Central memory CD4-positive, alpha-beta T cell (primary cell): Measurements from ENCODE around the gene COL5A1.
"Not testable (repeated sequence)": the region's sequence is repeated elsewhere in the genome, so short reads cannot be mapped to it uniquely, and the experiment has no call there.

Experiments
- DNase-seq: peaks from one replicate; pipeline ENCODE4 v3.0.0; 2022

The COL5A1 gene

DNA sequence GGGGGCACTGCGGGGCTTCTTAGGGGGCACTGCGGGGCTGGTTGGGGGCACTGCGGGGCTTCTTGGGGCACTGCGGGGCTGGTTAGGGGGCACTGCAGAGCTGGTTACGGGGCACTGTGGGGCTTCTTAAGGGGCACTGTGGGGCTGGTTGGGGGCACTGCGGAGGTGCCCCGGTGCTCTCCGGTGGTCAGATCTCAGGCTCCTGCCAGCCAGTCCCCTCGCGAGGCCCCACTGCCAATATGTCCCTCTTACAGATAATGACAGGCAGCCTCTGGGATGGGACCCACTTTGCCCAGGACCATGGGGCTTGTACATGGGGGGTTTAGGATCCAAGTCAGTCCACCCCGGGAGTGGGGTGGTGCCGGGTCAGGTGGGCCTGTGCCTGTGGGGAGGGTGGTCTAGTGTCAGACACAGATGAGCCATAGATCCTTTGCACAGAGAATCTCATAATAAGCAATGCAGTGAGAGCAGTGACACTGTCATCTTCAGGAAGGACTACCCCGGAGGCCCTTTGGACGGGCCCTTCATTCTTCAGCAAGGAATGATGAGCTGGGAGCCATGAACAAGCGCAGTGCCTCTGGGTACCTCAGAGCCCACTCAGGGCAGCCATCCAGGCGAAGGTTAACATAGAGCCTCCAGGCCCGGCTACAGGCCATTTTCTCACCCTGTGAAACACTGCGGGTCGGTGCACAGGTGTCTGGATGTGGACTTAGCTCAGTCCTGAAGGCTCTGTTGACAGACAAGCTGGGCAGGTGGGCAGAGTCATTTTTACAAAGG, 38.2 kb downstream of the COL5A1 start:
- DNase-seq, result no peak

DNA sequence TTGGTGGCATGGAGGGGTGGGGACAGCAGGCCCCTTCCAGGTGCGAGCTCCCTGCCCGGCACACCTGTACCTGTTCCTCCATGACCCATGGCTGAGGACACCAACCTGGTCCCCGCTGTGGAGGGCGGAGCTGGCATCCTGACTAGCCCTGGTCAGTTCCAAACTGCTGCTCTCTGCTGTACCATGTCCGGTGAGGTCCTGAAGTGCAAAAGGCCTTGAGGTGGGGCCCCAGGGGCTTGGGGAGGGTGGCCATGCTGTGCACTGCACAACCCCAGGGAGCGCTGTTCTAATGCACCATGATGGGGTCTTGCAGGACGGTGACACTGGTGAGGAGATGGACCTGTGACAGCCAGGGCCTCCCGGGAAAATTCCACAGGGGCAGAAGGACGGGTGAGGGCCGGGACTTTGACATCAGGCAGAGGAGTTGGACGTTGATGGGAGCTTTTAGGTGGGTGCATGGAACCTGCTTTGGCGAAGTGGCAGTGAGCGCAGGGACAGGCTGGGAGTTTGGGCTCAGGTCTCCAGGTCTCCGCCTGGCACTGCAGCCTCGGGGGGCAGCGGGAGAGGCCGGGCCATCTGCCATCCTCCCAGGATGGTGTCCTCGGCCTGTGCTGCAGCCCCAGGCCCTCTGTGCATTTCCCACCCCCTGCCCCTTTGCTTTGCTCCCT, 38.9 kb downstream of the COL5A1 start:
- DNase-seq, result no peak

DNA sequence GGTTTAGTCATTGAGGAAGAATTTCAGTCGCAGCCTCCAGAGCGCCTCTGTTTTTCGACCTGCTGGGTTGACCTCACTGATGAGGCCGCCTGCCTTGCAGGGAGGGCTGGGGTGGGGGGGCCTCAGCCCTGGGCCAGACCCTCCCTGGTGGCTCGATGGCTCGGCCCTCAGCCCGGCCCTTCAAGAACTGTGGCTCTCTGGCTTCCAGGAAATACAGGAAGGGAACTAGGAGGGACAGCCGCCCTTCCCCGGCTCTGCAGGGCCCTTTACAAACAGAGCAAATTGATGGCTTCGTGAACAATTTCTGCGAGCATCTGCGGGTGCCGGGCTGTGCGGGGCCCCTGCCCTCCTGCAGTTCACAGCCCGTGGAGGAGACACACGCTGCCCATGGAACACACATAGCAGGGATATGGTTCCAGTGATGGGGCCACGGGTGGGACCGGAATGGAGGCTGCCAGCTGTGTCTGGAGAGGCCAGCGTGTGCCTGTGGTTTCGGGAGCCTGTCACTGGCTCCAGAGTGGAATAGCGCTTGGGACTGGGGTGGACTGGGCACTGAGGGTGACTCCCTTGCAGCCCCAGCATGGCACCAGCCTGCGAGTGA, 39.6 kb downstream of the COL5A1 start:
- DNase-seq, result no peak

- DNase-seq, result no peak
These were observed 40.4 kb downstream of the COL5A1 start for GRCh38 chr9:134682026-134682425.

DNA sequence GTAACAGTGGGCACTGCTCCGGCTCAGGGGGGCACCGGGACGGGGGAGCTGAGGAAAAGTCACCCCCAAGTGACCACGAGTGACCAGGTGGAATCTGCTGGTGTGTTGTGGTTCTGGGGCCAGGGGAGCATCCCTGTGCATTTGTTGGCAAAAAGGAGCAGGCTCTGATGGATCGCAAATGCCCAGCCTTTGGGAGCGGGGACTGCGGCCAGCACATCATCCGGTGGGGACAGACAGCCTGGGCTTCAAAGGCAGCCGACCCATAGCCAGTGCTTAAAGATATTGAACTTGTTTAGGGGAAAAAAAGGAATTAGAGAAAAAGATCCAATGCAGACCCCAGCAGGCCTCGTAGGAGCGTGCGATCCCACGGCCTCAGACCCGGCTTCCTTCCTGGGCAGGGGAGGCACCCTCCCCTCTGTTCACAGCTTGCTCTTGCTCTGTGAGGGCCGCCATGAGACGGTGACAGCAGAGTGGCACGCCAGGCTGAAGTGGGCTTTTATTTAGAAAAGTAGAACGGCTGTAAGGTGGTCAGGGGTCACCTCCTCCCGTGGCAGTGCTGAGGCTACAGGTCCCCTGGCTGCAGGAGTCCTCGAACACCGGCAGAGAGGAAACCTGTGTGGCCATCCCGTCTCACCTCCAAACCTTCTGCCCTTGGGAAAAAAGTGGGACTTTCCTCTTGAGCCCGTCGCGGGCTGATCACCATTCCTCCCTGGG, 41.2 kb downstream of the COL5A1 start:
- DNase-seq, result no peak

DNA sequence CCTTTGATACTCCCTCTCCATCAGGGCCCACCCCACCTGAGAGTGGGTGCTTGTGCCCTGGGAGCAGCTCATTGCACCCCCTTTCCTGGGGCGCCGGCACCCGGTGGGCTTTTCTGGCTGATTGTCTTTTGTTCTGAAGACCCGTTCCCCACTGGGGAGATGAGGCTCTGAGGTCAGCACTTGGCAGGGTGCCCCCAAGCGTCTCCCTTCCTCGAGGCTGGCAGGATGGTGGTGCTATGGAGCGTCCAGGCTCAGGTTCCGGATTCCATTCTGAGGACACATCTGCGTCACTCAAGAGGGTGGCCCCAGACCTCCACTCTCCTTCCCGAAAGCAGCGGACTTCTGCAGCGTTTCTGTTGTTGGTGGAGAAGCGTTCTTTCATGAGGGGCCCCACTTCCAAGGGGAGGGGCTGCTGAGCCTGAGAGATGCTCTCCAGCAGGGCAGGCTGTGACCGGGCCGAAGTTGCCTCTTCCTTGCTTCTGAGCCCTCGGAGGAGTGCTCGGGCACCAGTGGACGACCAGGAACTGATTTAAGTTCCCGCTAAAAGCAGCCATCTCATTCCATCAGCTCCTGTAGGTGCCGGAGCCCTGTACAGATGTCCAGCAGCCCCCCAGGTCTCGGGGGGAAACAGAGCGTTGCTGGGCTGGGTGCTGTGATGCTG, 42.2 kb downstream of the COL5A1 start:
- no peak for DNase-seq

DNA sequence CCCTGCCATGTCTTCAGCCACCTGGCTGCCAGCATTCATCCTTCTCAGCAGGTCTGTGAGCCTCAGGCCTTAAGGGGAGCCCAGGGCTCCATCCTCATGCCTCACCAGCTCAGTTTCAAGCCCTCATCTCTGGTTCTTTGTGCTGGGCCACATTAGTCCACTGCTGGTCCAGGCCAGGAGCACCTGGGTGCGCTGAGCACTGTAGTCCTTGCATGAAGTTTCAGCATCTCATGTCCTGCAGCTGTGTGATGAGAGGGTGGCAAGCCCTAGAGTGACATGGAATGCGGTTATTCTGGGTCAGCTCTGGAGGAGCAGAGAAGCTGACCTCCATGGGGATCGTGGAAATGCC, 42.7 kb downstream of the COL5A1 start:
- no peak for DNase-seq

GRCh38 chr9:134684941-134685340, 43.3 kb downstream of the COL5A1 start:
- not testable (repeated sequence) for DNase-seq

DNA sequence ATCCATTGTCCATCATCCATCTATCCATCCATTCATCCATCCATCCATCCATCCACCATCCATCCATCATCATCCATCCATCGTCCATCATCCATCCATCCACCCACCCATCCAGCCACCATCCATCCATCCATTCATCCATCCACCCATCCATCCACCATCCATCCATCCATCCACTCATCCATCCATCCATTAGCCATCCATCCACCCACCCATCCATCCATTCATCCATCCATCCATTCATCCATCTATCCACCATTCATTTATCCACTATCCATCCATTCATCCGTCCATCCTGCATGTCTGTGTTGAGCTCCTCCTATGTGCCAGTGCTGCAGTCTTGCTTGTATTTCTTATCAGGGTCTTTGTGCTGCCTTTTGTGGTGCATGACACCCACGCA, 44.2 kb downstream of the COL5A1 start:
- no peak for DNase-seq

DNA sequence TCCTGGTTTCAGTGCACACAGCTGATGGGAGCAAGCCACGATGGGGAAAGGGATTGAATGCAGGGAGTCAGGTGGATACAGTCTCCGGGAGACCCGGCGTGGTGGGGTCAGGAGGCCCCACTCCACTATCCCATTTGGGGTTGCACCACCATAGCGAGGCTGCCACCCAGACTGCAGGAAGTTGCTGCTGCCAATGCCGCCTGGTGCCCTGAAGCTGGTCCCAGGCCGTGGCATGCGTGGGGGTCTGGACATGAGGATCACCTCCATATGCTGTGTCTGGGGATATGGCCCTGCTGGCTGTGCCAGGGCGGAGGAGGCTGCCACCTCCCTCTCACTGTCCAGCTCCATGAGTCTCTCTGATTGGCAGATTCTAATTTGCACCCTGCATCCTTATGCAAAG, 45.3 kb downstream of the COL5A1 start:
- DNase-seq, result no peak

DNA sequence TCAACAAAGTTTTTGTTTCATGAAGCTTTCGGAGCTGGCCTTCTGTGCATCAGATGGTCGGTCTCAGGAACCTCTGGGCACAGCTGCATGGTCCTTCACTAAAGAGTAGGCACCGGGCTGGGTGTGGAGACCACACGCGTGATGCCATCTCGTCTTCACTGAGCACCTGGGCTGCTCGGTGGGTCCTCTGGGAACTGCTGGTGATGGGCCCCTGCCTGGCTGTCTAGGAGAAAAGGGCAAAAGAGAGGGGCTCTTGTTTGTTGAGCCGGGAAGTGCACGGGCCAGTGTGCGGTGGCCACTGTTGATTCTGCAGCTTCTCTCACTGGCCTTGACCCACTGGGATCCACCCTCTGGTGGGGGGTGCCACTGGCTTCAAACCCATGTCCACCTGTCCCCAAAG, 46.0 kb downstream of the COL5A1 start:
- DNase-seq, result no peak

GRCh38 chr9:134688231-134688630, 46.6 kb downstream of the COL5A1 start:
- DNase-seq, result no peak

DNA sequence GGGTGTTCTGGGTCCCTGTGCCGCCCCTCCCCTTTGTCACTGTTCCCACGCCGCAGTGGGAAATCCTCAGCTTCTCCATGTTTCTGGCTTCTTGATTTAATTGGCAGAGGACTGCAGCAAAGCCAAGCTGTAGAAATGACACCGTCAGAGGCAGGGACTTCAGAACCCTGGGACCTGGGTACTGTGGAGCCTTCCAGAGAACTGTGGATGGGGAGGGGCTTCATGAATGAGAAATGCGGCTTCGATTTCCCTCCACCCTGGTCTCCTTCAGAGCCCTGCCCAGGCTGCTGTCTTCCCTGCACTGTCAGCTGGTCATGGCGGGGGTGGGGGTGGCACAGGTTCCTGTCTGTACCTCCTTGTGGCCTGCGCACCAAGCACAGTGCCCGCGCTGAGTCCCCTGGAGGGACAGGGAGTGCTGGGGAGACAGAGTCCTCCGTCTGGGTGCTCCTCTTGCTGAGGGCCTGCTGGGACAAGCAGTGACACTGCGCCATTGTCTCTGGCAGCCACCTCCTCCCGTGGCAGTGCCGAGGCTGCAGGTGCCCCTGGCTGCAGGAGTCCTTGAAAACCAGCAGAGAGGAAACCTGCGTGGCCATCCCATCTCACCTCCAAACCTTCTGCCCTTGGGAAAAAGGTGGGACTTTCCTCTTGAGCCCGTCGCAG, 47.2 kb downstream of the COL5A1 start:
- no peak for DNase-seq

- DNase-seq, result no peak
These were observed 47.9 kb downstream of the COL5A1 start for GRCh38 chr9:134689321-134690181.

GRCh38 chr9:134690301-134690751, 48.7 kb downstream of the COL5A1 start:
- no peak for DNase-seq

DNA sequence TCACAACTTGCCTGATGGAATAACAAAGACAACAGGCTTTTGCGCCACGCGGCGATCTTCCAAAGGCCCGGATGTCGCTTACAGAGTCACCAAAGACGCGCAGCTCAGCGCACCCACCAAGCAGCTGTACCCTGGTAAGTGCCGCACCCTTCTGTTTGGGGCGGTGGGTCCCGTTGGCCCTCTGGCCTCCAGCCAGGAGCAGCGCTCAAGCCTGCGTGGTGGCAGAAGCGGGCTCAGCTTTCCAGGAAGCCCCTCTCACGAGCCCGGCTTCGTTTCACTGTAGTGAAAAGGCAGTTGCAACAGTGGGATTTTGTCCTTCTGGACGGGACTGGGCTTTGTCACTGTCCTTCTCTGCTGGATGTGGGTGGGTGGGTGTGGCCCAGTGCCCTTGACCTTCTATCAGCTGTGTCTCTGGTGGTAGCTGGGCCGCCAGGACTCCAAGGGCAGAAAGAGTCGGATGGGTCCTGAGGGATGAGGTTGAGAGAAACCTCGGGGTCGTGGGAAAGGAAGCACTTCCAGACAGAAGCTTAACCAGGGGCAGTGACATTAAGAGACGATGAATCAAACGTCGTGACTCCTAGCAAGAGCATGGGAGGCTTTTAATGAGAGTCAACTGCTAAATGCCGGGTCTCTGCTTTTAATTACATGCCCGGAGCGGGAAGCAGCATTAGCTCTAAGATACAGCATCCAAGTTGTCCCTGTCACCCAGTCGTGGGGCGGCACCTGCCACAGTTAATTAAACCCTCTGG, 49.5 kb downstream of the COL5A1 start:
- no peak for DNase-seq

GRCh38 chr9:134691695-134692572, 50.3 kb downstream of the COL5A1 start:
- DNase-seq, result no peak

DNA sequence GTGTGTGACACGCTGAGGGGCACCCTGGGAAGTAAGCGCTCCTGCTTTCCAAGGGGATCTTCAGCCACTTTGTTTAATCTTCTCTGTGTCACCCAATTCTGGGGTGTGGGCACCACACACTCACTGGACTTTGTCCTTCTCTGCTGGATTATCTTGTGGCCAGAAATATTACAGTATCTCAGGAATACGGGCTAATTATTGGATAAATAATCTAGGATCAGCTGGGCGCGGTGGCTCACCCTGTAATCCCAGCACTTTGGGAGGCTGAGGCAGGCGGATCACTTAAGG, 50.9 kb downstream of the COL5A1 start:
- no peak for DNase-seq

- DNase-seq, result no peak
These were observed 51.4 kb downstream of the COL5A1 start for GRCh38 chr9:134693011-134693410.
